A549 (cell line): ENCODE measurements around the gene PRDM11. TPM values are rescaled to one million over a fixed set of nuclear protein-coding genes. Genes with fewer than 3 reads are reported as not detected.

ENCODE experiments used
- ATAC-seq, 2 experiments: fragments of 200-7000 bp in 1 of 2; fragments of >200 bp in 1 of 2; cut with Nextera tagmentation in 1 of 2; cut with Tn5 transposase in 1 of 2; 3 replicates each; pipeline versions ENCODE4 v1.8.0 to v1.9.1; 2018 to 2020; ENCODE audit warnings: mild to moderate bottlenecking in 1 of 2, moderate library complexity in 1 of 2
- CTCF ChIA-PET: fragments of 300-600 bp; sonication (Branson Sonifier 250); formaldehyde crosslinking; extraction: SDS; loops from one replicate; lab custom pipeline; 2021; ENCODE audit warnings: antibody characterized with exemption, inconsistent platforms; lab: Yijun Ruan, JAX
- POLR2A ChIA-PET: fragments of 350-600 bp; formaldehyde crosslinking; extraction: SDS; loops from one replicate; lab custom pipeline; 2021; ENCODE audit warnings: antibody characterized with exemption, inconsistent platforms; lab: Yijun Ruan, JAX
- DNase-seq, 2 experiments: peaks; one replicate each; pipeline versions ENCODE4 v3.0.0 to v3.0.0-alpha.2; 2011 to 2016; ENCODE audit warnings: low read depth in 1 of 2, low spot score in 1 of 2
- FAIRE-seq: peaks from 2 replicates; lab custom pipeline; 2011; peaks lifted over from hg19 to GRCh38; lab: Jason Lieb, UNC
- H3K27ac ChIP-seq, 2 experiments: fragments of >200 bp; sonication (Bioruptor Twin); formaldehyde crosslinking; 3 replicates each; pipeline ENCODE4 v1.5.1; 2016 to 2017
- H3K4me1 ChIP-seq: fragments of >200 bp; sonication (Bioruptor Twin); formaldehyde crosslinking; 3 replicates; pipeline ENCODE4 v1.6.1; 2016
- H3K4me2 ChIP-seq: fragments of >200 bp; sonication (Bioruptor Twin); formaldehyde crosslinking; 3 replicates; pipeline ENCODE4 v1.6.1; 2016
- H3K4me3 ChIP-seq: fragments of >200 bp; sonication (Bioruptor Twin); formaldehyde crosslinking; 3 replicates; pipeline ENCODE4 v1.5.1; 2016
- H3K9me3 ChIP-seq: fragments of >200 bp; sonication (Bioruptor Twin); formaldehyde crosslinking; 3 replicates; pipeline ENCODE4 v1.6.1; 2016
- CEBPB ChIP-seq, 2 experiments: fragments of >200 bp in 1 of 2; sonication (Bioruptor Twin) in 1 of 2; formaldehyde crosslinking in 1 of 2; IDR thresholded peaks; 2 replicates each; pipeline ENCODE4 v1.6.1; 2012 to 2016
- EHMT2 ChIP-seq: fragments of 200-600 bp; sonication (generic); IDR thresholded peaks from 2 replicates; pipeline ENCODE4 v1.6.1; 2016; ENCODE audit warnings: antibody characterized with exemption, low read depth, mild to moderate bottlenecking, moderate library complexity
- GATA3 ChIP-seq: IDR thresholded peaks from 2 replicates; pipeline ENCODE4 v1.6.1; 2012; ENCODE audit warnings: borderline replicate concordance
- HEYL ChIP-seq: fragments of 250-450 bp; sonication (Bioruptor Pico); IDR thresholded peaks from 2 replicates; pipeline ENCODE4 v1.8.0; 2021; ENCODE audit warnings: mild to moderate bottlenecking, moderate library complexity
- JUNB ChIP-seq: fragments of >200 bp; sonication (Bioruptor Twin); formaldehyde crosslinking; IDR thresholded peaks from 2 replicates; pipeline ENCODE4 v1.6.1; 2016
- KDM1A ChIP-seq: fragments of 200-600 bp; sonication (generic); IDR thresholded peaks from 2 replicates; pipeline ENCODE4 v1.6.1; 2016; ENCODE audit warnings: low read depth, mild to moderate bottlenecking
- KDM5A ChIP-seq: fragments of 200-600 bp; sonication (generic); IDR thresholded peaks from 2 replicates; pipeline ENCODE4 v1.6.1; 2016; ENCODE audit warnings: antibody characterized with exemption, mild to moderate bottlenecking
- MAZ ChIP-seq: fragments of 150-350 bp; IDR thresholded peaks from 2 replicates; pipeline ENCODE4 v1.6.1; 2014; ENCODE audit warnings: antibody characterized with exemption, low read depth, low read length, borderline replicate concordance
- NFE2L2 ChIP-seq: fragments of 150-350 bp; conservative IDR thresholded peaks from 2 replicates; pipeline ENCODE4 v1.6.1; 2014; ENCODE audit warnings: low read length
- NPAS2 ChIP-seq: fragments of 250-450 bp; sonication (Bioruptor Pico); IDR thresholded peaks from 2 replicates; pipeline ENCODE4 v1.8.0; 2022; ENCODE audit warnings: mild to moderate bottlenecking, moderate library complexity, borderline replicate concordance
- PHF8 ChIP-seq: fragments of 200-600 bp; sonication (generic); IDR thresholded peaks from 2 replicates; pipeline ENCODE4 v1.6.1; 2016; ENCODE audit warnings: low read depth, mild to moderate bottlenecking, antibody characterized with exemption, moderate library complexity, borderline replicate concordance
- POLR2A ChIP-seq: IDR thresholded peaks from 2 replicates; pipeline ENCODE4 v1.6.1; 2012; ENCODE audit warnings: mild to moderate bottlenecking, low read length
- POLR2AphosphoS2 ChIP-seq: conservative IDR thresholded peaks from 2 replicates; pipeline ENCODE4 v1.6.1; 2012; ENCODE audit warnings: low read length, improper control_type of control experiment, inconsistent platforms
- RAD21 ChIP-seq, 2 experiments: fragments of >200 bp in 1 of 2; sonication (Bioruptor Twin) in 1 of 2; formaldehyde crosslinking in 1 of 2; IDR thresholded peaks in 1 of 2; conservative IDR thresholded peaks in 1 of 2; 2 replicates in 1 of 2; 3 replicates in 1 of 2; pipeline ENCODE4 v1.6.1; 2012 to 2018; ENCODE audit warnings: inconsistent platforms in 1 of 2
- RCOR1 ChIP-seq: fragments of 150-350 bp; IDR thresholded peaks from 2 replicates; pipeline ENCODE4 v1.6.1; 2014; ENCODE audit warnings: antibody characterized with exemption, low read length, low read depth
- SMC3 ChIP-seq: fragments of >200 bp; sonication (Bioruptor Twin); formaldehyde crosslinking; IDR thresholded peaks from 3 replicates; pipeline ENCODE4 v1.6.1; 2018; ENCODE audit warnings: inconsistent platforms
- SREBF2 ChIP-seq: fragments of 450-650 bp; IDR thresholded peaks from 2 replicates; pipeline ENCODE4 v1.6.1; 2014; ENCODE audit warnings: mild to moderate bottlenecking, moderate library complexity
- TFCP2L1 ChIP-seq: fragments of 250-450 bp; sonication (Bioruptor Pico); IDR thresholded peaks from 2 replicates; pipeline ENCODE4 v1.5.0; 2021; ENCODE audit warnings: mild to moderate bottlenecking
- ZFP36 ChIP-seq: fragments of 450-650 bp; IDR thresholded peaks from 2 replicates; pipeline ENCODE4 v1.6.1; 2014; ENCODE audit warnings: borderline replicate concordance; ENCODE audit not compliant: partially characterized antibody
- ZNF302 ChIP-seq: fragments of 250-450 bp; sonication (Bioruptor Pico); IDR thresholded peaks from 2 replicates; pipeline ENCODE4 v1.9.0; 2021; ENCODE audit warnings: inconsistent platforms, mild to moderate bottlenecking, moderate library complexity
- ZSCAN20 ChIP-seq: fragments of 250-450 bp; sonication (Bioruptor Pico); IDR thresholded peaks from 2 replicates; pipeline ENCODE4 v1.8.0; 2022; ENCODE audit warnings: mild to moderate bottlenecking, moderate library complexity
- WGBS: methylation state at CpG from one replicate; pipeline ENCODE4 v1.1.6; 2017; ENCODE audit errors: missing lambda C conversion rate; 5-methylcytosine and 5-hydroxymethylcytosine counted together
- polyA plus RNA-seq, 4 experiments: library from polyadenylated mRNA; depleted of rRNA in 3 of 4; stranded (reverse); fragments of >200 nt; fragmentation: RNase III in 1 of 4; extraction: RNeasy Plus Mini Kit Qiagen cat#74134 plus additional on column Dnase treatment in 1 of 4; gene quantifications; 2 replicates in 3 of 4; 3 replicates in 1 of 4; pipeline ENCODE4 v1.2.3, GENCODE V29; 2011 to 2017
- TF ChIP-seq, protein P1 (sequence below): fragments of >200 bp; sonication (Bioruptor Twin); formaldehyde crosslinking; IDR thresholded peaks from 3 replicates; pipeline ENCODE4 v1.6.1; 2016
- TF ChIP-seq, protein P2 (sequence below): fragments of 450-650 bp; IDR thresholded peaks from 2 replicates; pipeline ENCODE4 v1.6.1; 2014; ENCODE audit warnings: antibody characterized with exemption
- TF ChIP-seq, protein P3 (sequence below): fragments of 200-600 bp; sonication (generic); IDR thresholded peaks from 2 replicates; pipeline ENCODE4 v1.6.1; 2016; ENCODE audit warnings: antibody characterized with exemption, mild to moderate bottlenecking, moderate library complexity
- TF ChIP-seq, protein P4 (sequence below): fragments of >200 bp; sonication (Bioruptor Twin); formaldehyde crosslinking; IDR thresholded peaks from 2 replicates; pipeline ENCODE4 v1.6.1; 2016
- TF ChIP-seq, protein P5 (sequence below): fragments of 250-450 bp; sonication (Bioruptor Pico); IDR thresholded peaks from 2 replicates; pipeline ENCODE4 v1.5.0; 2020; ENCODE audit warnings: low read depth, mild to moderate bottlenecking, moderate library complexity

Gene PRDM11
- polyA plus RNA-seq, 2 of the 4 experiments (the other 2 are of a cell fraction): 4.3 to 5.3 TPM

DNA sequence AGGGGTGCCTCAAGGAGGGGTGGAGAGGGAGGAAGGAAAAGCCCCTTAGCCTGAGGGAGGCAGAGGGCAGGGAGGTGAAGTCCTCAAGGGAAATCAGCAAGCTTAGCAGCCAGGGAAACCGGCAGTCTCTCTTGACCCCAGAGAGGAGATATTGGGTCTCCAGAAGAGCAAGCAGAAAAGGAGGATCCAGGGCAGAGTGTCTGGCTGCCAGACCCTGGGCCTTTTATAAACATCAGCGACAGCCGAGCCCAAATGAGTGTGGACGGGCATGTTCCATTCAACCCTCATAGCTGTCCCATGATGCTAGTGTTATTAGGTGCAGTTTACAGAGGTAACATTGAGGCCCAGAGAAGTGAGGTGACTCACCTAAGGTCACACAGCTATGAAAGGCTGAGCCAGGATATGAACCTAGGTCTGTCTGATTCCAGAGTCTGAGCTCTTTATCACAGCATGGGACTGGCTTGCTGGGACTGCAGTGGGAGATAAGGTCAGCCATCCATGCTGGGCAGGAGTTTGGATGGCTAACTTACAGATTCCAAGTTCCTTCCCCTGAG, 9.3 kb downstream of the PRDM11 start:
- ATAC-seq (no peak), FAIRE-seq (no peak), DNase-seq (no peak)
- Histone ChIP-seq H3K4me1 (no peaks in the 10 kb centered on the region), H3K4me3 (no peak overlapping the region), H3K27ac (no peak overlapping the region), H3K4me2 (no peak overlapping the region), H3K9me3 (no peaks in the 10 kb centered on the region)
- ChIA-PET POLR2A (no interaction called here), CTCF (interaction anchor here (0.8 to 2.2 kb wide), 9 partner anchors 15 to 219 kb away, joined by 3 to 7 read pairs (median 4); no protein-coding TSS in a partner anchor)
- TF ChIP-seq, protein P1, sequence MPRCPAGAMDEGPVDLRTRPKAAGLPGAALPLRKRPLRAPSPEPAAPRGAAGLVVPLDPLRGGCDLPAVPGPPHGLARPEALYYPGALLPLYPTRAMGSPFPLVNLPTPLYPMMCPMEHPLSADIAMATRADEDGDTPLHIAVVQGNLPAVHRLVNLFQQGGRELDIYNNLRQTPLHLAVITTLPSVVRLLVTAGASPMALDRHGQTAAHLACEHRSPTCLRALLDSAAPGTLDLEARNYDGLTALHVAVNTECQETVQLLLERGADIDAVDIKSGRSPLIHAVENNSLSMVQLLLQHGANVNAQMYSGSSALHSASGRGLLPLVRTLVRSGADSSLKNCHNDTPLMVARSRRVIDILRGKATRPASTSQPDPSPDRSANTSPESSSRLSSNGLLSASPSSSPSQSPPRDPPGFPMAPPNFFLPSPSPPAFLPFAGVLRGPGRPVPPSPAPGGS: no peak
- TF ChIP-seq EHMT2 (no peak), SREBF2 (no peak), RAD21 (conservative IDR thresholded peaks at IDR 0.05 in 1 of 2, IDR thresholded peaks at IDR 0.05 in 1 of 2) (no peak), GATA3 (no peak), PHF8 (no peak), KDM5A (no peak), NFE2L2 (no peak), ZNF302 (CRISPR knock-in tag) (no peak)
- TF ChIP-seq, protein P2, sequence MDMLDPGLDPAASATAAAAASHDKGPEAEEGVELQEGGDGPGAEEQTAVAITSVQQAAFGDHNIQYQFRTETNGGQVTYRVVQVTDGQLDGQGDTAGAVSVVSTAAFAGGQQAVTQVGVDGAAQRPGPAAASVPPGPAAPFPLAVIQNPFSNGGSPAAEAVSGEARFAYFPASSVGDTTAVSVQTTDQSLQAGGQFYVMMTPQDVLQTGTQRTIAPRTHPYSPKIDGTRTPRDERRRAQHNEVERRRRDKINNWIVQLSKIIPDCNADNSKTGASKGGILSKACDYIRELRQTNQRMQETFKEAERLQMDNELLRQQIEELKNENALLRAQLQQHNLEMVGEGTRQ: no peak
- TF ChIP-seq, protein P3, sequence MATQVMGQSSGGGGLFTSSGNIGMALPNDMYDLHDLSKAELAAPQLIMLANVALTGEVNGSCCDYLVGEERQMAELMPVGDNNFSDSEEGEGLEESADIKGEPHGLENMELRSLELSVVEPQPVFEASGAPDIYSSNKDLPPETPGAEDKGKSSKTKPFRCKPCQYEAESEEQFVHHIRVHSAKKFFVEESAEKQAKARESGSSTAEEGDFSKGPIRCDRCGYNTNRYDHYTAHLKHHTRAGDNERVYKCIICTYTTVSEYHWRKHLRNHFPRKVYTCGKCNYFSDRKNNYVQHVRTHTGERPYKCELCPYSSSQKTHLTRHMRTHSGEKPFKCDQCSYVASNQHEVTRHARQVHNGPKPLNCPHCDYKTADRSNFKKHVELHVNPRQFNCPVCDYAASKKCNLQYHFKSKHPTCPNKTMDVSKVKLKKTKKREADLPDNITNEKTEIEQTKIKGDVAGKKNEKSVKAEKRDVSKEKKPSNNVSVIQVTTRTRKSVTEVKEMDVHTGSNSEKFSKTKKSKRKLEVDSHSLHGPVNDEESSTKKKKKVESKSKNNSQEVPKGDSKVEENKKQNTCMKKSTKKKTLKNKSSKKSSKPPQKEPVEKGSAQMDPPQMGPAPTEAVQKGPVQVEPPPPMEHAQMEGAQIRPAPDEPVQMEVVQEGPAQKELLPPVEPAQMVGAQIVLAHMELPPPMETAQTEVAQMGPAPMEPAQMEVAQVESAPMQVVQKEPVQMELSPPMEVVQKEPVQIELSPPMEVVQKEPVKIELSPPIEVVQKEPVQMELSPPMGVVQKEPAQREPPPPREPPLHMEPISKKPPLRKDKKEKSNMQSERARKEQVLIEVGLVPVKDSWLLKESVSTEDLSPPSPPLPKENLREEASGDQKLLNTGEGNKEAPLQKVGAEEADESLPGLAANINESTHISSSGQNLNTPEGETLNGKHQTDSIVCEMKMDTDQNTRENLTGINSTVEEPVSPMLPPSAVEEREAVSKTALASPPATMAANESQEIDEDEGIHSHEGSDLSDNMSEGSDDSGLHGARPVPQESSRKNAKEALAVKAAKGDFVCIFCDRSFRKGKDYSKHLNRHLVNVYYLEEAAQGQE: no peak
- WGBS: 93% methylated on average over 4 of the region's 4 CpGs

DNA sequence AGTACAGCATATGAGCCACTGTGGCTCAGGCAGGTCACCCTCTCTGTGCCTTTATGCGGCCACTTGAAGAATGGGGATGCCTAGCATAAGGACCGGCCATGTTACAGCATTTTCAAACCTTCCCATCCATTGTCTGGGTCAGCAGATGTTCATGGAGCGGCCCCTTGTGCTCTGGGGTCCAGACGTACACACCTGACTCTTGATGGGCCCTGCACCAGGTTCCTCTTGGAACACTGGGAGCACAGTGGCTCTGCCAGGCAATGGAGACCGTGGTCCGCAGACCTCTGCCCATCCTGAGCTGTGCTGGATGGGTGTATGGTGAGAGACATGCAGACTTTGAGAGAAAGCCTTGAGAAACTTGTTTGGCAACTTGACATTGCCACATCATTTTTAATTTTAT, 9.8 kb downstream of the PRDM11 start:
- Histone ChIP-seq H3K27ac (no peak overlapping the region), H3K4me1 (no peaks in the 10 kb centered on the region), H3K4me3 (no peak overlapping the region), H3K9me3 (no peaks in the 10 kb centered on the region), H3K4me2 (no peak overlapping the region)
- 92% methylated on average over 6 of the region's 6 CpGs for WGBS
- ATAC-seq (no peak), FAIRE-seq (no peak), DNase-seq (no peak)
- ChIA-PET POLR2A (no interaction called here), CTCF (interaction anchor here (1.0 to 2.0 kb wide), 5 partner anchors 16 to 220 kb away, joined by 3 to 7 read pairs (median 3); no protein-coding TSS in a partner anchor)
- TF ChIP-seq TFCP2L1 (CRISPR knock-in tag) (no peak), JUNB (no peak), EHMT2 (no peak), KDM1A (no peak), POLR2AphosphoS2 (no peak), CEBPB (IDR thresholded peaks at IDR 0.05) (no peak), HEYL (no peak), ZFP36 (no peak), SMC3 (no peak), MAZ (no peak), RCOR1 (no peak), ZSCAN20 (no peak), NPAS2 (CRISPR knock-in tag) (no peak), POLR2A (no peak)
- TF ChIP-seq, protein P4, sequence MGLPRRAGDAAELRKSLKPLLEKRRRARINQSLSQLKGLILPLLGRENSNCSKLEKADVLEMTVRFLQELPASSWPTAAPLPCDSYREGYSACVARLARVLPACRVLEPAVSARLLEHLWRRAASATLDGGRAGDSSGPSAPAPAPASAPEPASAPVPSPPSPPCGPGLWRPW: no peak
- TF ChIP-seq, protein P5, sequence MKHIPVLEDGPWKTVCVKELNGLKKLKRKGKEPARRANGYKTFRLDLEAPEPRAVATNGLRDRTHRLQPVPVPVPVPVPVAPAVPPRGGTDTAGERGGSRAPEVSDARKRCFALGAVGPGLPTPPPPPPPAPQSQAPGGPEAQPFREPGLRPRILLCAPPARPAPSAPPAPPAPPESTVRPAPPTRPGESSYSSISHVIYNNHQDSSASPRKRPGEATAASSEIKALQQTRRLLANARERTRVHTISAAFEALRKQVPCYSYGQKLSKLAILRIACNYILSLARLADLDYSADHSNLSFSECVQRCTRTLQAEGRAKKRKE: no peak
